HK-2 (cell line): ENCODE data around the gene CRB2.

Experiments used
- DNase-seq: peaks from one replicate; pipeline ENCODE4 v3.0.0-alpha.2; 2018; ENCODE audit not compliant: unreplicated experiment

Gene CRB2

GRCh38 chr9:123364241-123364824 lies 8.3 kb downstream of the CRB2 start:
- DNase-seq = peak; percentile 85

- no peak for DNase-seq
These were observed 9.4 kb downstream of the CRB2 start for GRCh38 chr9:123365287-123365880.

GRCh38 chr9:123365881-123366528 lies 10.0 kb downstream of the CRB2 start:
- DNase-seq = no peak

GRCh38 chr9:123368023-123368422 lies 12.0 kb downstream of the CRB2 start:
- DNase-seq = no peak

GRCh38 chr9:123368536-123369153 lies 12.6 kb downstream of the CRB2 start:
- no peak for DNase-seq

- DNase-seq = no peak
These were observed 13.3 kb downstream of the CRB2 start for GRCh38 chr9:123369296-123369695.

GRCh38 chr9:123370108-123370507 lies 14.1 kb downstream of the CRB2 start:
- no peak for DNase-seq

GRCh38 chr9:123370526-123371227 lies 14.7 kb downstream of the CRB2 start:
- no peak for DNase-seq

- DNase-seq = no peak
These were observed 15.2 kb downstream of the CRB2 start for GRCh38 chr9:123371228-123371584.

- no peak for DNase-seq
These were observed 16.0 kb downstream of the CRB2 start for GRCh38 chr9:123371805-123372590.

- DNase-seq = no peak
These were observed 16.9 kb downstream of the CRB2 start for GRCh38 chr9:123372766-123373446.

GRCh38 chr9:123373447-123373923 lies 17.5 kb downstream of the CRB2 start:
- no peak for DNase-seq

GRCh38 chr9:123373946-123374345 lies 17.9 kb downstream of the CRB2 start:
- DNase-seq = no peak

- peak; percentile 80 for DNase-seq
These were observed 19.6 kb downstream of the CRB2 start for GRCh38 chr9:123375469-123376132.

GRCh38 chr9:123376218-123377071 lies 20.4 kb downstream of the CRB2 start:
- DNase-seq = no peak

GRCh38 chr9:123377211-123377971 lies 21.4 kb downstream of the CRB2 start:
- no peak for DNase-seq

- no peak for DNase-seq
These were observed 22.0 kb downstream of the CRB2 start for GRCh38 chr9:123378025-123378424.

GRCh38 chr9:123378956-123379660 lies 23.1 kb downstream of the CRB2 start:
- no peak for DNase-seq
